HepG2 (cell line): ENCODE data around the gene INTS14. TPM values are rescaled to one million over a fixed set of nuclear protein-coding genes. Genes with fewer than 3 reads are reported as not detected.

Experiments
- FIP1L1 ChIP-seq: fragments of 200-400 bp; formaldehyde crosslinking; IDR thresholded peaks from 2 replicates; pipeline ENCODE4 v1.6.1; 2018; ENCODE audit warnings: low read depth, mild to moderate bottlenecking, low read length, moderate library complexity, borderline replicate concordance; ENCODE audit not compliant: insufficient read depth
- FOXA1 ChIP-seq, 2 experiments: fragments of 450-650 bp in 1 of 2; sonication (generic) in 1 of 2; formaldehyde crosslinking in 1 of 2; IDR thresholded peaks; 2 replicates each; pipeline versions ENCODE4 v1.4.0 to v1.6.1; 2016 to 2020; ENCODE audit warnings: missing genetic modification reagents in 1 of 2
- IKZF4 ChIP-seq: sonication (generic); formaldehyde crosslinking; IDR thresholded peaks from 2 replicates; pipeline ENCODE4 v1.5.1; 2020; ENCODE audit warnings: borderline replicate concordance, mild to moderate bottlenecking, low read depth, missing genetic modification reagents; ENCODE audit errors: not compliant biosample characterization
- MLLT10 ChIP-seq: sonication (generic); formaldehyde crosslinking; IDR thresholded peaks from 2 replicates; pipeline ENCODE4 v1.4.0; 2020; ENCODE audit warnings: missing genetic modification reagents
- MTA1 ChIP-seq: sonication (generic); formaldehyde crosslinking; IDR thresholded peaks from 2 replicates; pipeline ENCODE4 v1.4.0; 2020; ENCODE audit warnings: missing genetic modification reagents, mild to moderate bottlenecking, borderline replicate concordance
- NFE2L1 ChIP-seq: sonication (generic); formaldehyde crosslinking; IDR thresholded peaks from 2 replicates; pipeline ENCODE4 v1.4.0; 2020; ENCODE audit warnings: missing genetic modification reagents, mild to moderate bottlenecking, borderline replicate concordance
- NFE2L2 ChIP-seq: fragments of 150-350 bp; IDR thresholded peaks from 2 replicates; pipeline ENCODE4 v1.6.1; 2014; ENCODE audit warnings: low read length
- ZNF205 ChIP-seq: IDR thresholded peaks from 2 replicates; pipeline ENCODE4 v1.6.1; 2018; ENCODE audit warnings: missing biosample characterization, missing genetic modification reagents
- ZNF614 ChIP-seq: IDR thresholded peaks from 2 replicates; pipeline ENCODE4 v1.6.1; 2018; ENCODE audit warnings: missing biosample characterization, missing genetic modification reagents, inconsistent platforms, borderline replicate concordance
- polyA plus RNA-seq, 8 experiments: library from polyadenylated mRNA; depleted of rRNA in 3 of 8; stranded (reverse) in 7 of 8; unstranded in 1 of 8; fragments of >200 nt; fragmentation: Illumina TruSeq in 4 of 8; extraction: Trizol in 4 of 8; gene quantifications; 2 replicates each; pipeline versions ENCODE4 v1.2.1 to v1.2.3, GENCODE V29; 2011 to 2016; ENCODE audit warnings: low read depth in 4 of 8, missing spikeins in 1 of 8, mixed read lengths in 1 of 8; ENCODE audit not compliant: insufficient read depth in 1 of 8
- total RNA-seq, 5 experiments: library from RNA; depleted of rRNA; stranded (reverse); fragments of >200 nt; fragmentation: Illumina TruSeq; extraction: Trizol; gene quantifications; 2 replicates each; pipeline ENCODE4 v1.2.3, GENCODE V29; 2016; ENCODE audit warnings: low read depth in 1 of 5
- TF ChIP-seq, protein P1 (sequence below), 2 experiments: sonication (generic) in 1 of 2; formaldehyde crosslinking in 1 of 2; IDR thresholded peaks; 2 replicates each; pipeline versions ENCODE4 v1.4.0 to v1.6.1; 2016 to 2020; ENCODE audit warnings: borderline replicate concordance in 1 of 2, low read depth in 1 of 2, mild to moderate bottlenecking in 1 of 2, missing genetic modification reagents in 1 of 2
- TF ChIP-seq, protein P2 (sequence below): sonication (generic); formaldehyde crosslinking; IDR thresholded peaks from 2 replicates; pipeline ENCODE4 v1.4.0; 2020; ENCODE audit warnings: mild to moderate bottlenecking, missing genetic modification reagents
- TF ChIP-seq, protein P3 (sequence below): conservative IDR thresholded peaks from 2 replicates; pipeline ENCODE4 v1.6.1; 2018; ENCODE audit warnings: missing genetic modification reagents

Gene INTS14
- total and polyA plus RNA-seq, 2 of the 13 experiments (the other 11 are each of a cell fraction or from before 2014, with no cell fraction given) = 41.4 to 52.0 TPM

DNA sequence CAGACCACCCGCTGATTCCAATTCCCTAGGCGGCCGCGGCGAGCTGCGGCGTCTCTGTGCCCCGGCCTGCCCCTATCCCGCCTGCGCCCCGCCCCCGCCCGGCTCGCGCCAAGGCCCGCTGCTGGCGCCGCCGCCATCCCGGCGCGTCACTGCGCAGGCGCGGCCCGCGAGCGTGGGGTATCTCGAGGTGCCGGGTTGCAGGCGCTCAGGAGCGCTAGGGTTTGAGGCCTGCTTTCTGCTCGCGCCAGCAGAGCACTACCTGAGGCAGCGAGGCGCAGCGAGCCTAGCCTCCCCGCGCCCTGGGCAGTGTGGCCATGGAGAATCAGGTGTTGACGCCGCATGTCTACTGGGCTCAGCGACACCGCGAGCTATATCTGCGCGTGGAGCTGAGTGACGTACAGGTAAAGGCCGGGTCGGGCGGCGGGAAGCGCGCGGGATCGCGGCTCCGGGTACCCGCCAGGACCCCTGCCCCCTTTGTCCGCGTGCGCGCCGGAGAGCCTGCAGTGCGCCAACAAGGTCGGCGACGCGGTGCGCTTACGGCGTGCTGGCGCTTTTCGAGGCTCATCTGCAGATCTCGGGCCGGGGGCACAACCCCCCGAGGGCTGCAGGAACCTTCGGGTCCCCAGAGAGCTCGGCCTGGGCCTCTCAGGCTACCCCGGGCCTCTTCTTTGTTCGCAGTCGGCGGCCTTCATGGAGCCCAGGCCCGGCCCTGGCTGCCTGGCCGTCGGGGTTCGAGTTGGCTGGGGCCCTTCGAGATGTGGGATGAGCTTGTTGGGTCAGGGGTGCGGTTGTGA is 80.4 kb downstream of the INTS14 start, which contains the start of gene HACD3 (continued):
- no peak for TF ChIP-seq FIP1L1
- TF ChIP-seq ZNF614 (CRISPR knock-in tag) = no peak; the same call in 1 of the 2 replicates
- TF ChIP-seq NFE2L1 (CRISPR knock-in tag) = no peak
- TF ChIP-seq IKZF4 (CRISPR knock-in tag) = peak; percentile 93
- TF ChIP-seq, protein P1, sequence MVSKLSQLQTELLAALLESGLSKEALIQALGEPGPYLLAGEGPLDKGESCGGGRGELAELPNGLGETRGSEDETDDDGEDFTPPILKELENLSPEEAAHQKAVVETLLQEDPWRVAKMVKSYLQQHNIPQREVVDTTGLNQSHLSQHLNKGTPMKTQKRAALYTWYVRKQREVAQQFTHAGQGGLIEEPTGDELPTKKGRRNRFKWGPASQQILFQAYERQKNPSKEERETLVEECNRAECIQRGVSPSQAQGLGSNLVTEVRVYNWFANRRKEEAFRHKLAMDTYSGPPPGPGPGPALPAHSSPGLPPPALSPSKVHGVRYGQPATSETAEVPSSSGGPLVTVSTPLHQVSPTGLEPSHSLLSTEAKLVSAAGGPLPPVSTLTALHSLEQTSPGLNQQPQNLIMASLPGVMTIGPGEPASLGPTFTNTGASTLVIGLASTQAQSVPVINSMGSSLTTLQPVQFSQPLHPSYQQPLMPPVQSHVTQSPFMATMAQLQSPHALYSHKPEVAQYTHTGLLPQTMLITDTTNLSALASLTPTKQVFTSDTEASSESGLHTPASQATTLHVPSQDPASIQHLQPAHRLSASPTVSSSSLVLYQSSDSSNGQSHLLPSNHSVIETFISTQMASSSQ (IDR thresholded peaks at IDR 0.05; ENCODE audit: low read depth) = no peak
- TF ChIP-seq, protein P1 (CRISPR knock-in tag; IDR thresholded peaks at IDR 0.05; ENCODE audit: borderline replicate concordance) = peak; percentile 55; the same call in 1 of the 2 replicates
- TF ChIP-seq, protein P2, sequence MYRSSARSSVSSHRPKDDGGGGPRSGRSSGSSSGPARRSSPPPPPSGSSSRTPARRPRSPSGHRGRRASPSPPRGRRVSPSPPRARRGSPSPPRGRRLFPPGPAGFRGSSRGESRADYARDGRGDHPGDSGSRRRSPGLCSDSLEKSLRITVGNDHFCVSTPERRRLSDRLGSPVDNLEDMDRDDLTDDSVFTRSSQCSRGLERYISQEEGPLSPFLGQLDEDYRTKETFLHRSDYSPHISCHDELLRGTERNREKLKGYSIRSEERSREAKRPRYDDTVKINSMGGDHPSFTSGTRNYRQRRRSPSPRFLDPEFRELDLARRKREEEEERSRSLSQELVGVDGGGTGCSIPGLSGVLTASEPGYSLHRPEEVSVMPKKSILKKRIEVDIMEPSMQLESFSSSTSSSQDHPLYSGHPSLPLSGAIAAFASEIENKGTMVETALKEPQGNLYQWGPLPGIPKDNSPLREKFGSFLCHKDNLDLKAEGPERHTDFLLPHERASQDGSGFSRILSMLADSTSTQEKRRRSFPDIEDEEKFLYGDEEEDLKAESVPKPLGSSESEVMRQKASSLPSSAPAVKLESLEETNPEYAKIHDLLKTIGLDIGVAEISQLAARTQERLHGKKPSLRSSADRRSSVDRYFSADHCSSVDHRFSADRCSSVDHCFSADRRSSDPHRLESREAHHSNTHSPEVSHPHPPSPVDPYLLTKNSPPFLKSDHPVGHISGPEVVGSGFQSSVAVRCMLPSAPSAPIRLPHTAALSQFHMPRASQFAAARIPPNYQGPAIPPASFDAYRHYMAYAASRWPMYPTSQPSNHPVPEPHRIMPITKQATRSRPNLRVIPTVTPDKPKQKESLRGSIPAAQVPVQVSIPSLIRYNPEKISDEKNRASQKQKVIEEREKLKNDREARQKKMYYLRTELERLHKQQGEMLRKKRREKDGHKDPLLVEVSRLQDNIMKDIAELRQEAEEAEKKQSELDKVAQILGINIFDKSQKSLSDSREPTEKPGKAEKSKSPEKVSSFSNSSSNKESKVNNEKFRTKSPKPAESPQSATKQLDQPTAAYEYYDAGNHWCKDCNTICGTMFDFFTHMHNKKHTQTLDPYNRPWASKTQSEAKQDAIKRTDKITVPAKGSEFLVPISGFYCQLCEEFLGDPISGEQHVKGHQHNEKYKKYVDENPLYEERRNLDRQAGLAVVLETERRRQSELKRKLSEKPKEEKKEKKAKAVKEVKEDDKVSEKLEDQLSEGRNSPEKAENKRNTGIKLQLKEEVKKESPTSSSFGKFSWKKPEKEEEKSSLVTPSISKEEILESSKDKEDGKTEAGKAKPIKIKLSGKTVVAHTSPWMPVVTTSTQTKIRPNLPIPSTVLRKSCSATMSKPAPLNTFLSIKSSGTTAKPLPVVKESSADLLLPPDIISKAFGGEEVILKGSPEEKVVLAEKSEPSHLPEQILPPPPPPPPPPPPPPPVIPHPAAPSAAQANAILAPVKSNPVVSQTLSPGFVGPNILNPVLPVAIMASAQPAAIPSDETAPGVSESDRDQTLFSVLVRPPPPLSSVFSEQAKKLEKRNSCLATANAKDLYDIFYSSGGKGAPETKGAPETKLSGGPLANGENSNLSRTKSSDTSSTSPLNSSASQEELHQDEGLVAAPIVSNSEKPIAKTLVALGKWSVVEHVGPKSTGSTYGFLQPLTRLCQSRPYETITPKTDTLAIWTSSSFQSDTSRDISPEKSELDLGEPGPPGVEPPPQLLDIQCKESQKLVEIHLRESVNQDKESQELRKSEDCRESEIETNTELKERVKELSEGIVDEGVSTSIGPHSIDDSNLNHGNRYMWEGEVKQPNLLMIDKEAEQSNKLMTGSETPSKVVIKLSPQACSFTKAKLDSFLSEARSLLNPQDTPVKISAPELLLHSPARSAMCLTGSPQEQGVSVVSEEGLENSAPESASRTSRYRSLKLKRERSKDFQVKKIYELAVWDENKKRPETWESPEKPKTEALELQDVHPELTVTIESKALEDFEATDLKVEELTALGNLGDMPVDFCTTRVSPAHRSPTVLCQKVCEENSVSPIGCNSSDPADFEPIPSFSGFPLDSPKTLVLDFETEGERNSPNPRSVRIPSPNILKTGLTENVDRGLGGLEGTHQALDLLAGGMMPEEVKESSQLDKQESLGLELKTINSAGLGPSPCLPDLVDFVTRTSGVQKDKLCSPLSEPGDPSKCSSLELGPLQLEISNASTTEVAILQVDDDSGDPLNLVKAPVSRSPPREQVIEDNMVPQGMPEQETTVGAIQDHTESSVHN (CRISPR knock-in tag) = peak; percentile 88; the same call in 1 of the 2 replicates
- peak; percentile 81; the same call in 1 of the 2 replicates for TF ChIP-seq MTA1 (CRISPR knock-in tag)
- TF ChIP-seq MLLT10 (CRISPR knock-in tag) = no peak
- no peak for TF ChIP-seq FOXA1 (IDR thresholded peaks at IDR 0.05)
- peak; percentile 31; the same call in 1 of the 2 replicates for TF ChIP-seq FOXA1 (CRISPR knock-in tag; IDR thresholded peaks at IDR 0.05)
- TF ChIP-seq, protein P3, sequence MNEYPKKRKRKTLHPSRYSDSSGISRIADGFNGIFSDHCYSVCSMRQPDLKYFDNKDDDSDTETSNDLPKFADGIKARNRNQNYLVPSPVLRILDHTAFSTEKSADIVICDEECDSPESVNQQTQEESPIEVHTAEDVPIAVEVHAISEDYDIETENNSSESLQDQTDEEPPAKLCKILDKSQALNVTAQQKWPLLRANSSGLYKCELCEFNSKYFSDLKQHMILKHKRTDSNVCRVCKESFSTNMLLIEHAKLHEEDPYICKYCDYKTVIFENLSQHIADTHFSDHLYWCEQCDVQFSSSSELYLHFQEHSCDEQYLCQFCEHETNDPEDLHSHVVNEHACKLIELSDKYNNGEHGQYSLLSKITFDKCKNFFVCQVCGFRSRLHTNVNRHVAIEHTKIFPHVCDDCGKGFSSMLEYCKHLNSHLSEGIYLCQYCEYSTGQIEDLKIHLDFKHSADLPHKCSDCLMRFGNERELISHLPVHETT (CRISPR knock-in tag) = peak; percentile 38; the same call in 1 of the 2 replicates
- TF ChIP-seq NFE2L2 = no peak
- TF ChIP-seq ZNF205 (CRISPR knock-in tag) = no peak; the same call in 1 of the 2 replicates
